Body of pancreas (tissue), 4 donors: ENCODE results near the gene RRM2.

Experiments
- CTCF ChIP-seq, 7 experiments: fragments of 450-650 bp in 4 of 7; fragments of 200-600 bp in 3 of 7; sonication (generic) in 3 of 7; IDR thresholded peaks; one replicate each; pipeline ENCODE4 v1.5.1; 2016 to 2019; ENCODE audit warnings: antibody characterized with exemption in 7 of 7
- POLR2A ChIP-seq, 3 donors: fragments of 450-650 bp; IDR thresholded peaks; one replicate each; pipeline ENCODE4 v1.6.1; 2016; ENCODE audit warnings: antibody characterized with exemption in 3 of 3, mild to moderate bottlenecking in 2 of 3

GRCh38 chr2:10137053-10137843 lies 14.7 kb downstream of the RRM2 start:
- TF ChIP-seq CTCF (IDR thresholded peaks at IDR 0.05) (no peak), POLR2A (IDR thresholded peaks at IDR 0.05) (no peak)
